ENCODE data around the gene MAPKAPK3.

DNA sequence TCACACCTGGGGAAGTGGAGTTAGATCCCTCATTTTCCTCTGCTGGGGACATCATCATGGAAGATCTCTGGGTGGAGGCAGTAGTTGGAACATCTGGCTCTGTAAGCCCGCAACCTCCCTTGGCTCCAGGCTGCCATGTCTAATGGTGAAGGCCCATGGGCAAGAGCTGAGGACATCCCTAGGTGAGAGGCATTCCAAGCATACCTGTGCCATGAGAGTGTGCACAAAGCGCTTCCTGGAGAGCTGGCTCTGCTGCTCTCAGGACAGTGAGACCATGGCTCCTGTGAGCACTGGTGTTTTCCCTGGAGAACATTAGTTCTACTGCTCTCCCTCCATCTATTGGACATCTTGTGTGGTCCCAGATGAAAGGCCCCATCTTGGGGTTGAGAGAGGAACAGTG, 7.7 kb downstream of the MAPKAPK3 start:
- TF ChIP-seq CTCF (IDR thresholded peaks at IDR 0.05 in 4 of 5, conservative IDR thresholded peaks at IDR 0.05 in 1 of 5) (no peak), POLR2A (IDR thresholded peaks at IDR 0.05) (no peak)
